ENCODE measurements around the gene SAP30BP. TPM values are rescaled to one million over a fixed set of nuclear protein-coding genes. Genes with fewer than 3 reads are reported as not detected.

SAP30BP gene
- total and polyA plus RNA-seq, 2 of the 13 experiments (the other 11 are each of a cell fraction or from before 2014, with no cell fraction given): 67.7 to 99.4 TPM

DNA sequence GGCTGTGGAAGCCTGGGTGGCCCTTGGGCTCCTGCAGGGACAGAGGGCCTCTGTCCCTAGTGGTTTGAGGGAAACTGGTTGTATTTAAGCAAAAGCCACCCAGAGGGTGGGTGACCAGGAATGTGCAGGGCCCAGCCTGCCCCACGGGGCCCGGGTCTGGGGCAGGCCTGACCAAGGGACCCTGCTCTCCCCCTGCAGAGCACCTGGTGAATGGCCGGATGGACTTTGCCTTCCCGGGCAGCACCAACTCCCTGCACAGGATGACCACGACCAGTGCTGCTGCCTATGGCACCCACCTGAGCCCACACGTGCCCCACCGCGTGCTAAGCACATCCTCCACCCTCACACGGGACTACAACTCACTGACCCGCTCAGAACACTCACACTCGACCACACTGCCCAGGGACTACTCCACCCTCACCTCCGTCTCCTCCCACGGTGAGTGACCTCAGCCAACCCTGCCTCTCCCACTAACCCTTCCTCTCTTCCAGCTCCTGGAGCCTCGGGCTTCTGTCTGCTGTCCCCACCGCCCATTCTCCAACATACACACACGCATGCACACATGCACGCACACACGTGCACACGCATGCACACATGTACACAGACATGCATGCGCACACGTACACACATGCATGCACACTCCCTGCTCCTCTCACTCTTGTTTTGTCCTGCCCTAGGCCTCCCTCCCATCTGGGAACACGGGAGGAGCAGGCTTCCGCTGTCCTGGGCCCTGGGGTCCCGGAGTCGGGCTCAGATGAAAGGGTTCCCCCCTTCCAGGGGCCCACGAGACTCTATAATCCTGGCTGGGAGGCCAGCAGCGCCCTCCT lies 87.5 kb downstream of the SAP30BP start (continued):
- TF ChIP-seq FOXK1 (CRISPR knock-in tag; IDR thresholded peaks at IDR 0.05; ENCODE audit: borderline replicate concordance, low read depth) (no peak), SRF (IDR thresholded peaks at IDR 0.05; ENCODE audit: low read depth, low read length) (no peak), MAFF (IDR thresholded peaks at IDR 0.05; ENCODE audit: low read depth, low read length) (no peak), FOXA1 (IDR thresholded peaks at IDR 0.05) (no peak), FOXA1 (CRISPR knock-in tag; IDR thresholded peaks at IDR 0.05) (peak; percentile 5; the same call in 1 of the 2 replicates), ZHX1 (CRISPR knock-in tag; IDR thresholded peaks at IDR 0.05; ENCODE audit: low read depth) (peak; percentile 92; the same call in 1 of the 2 replicates), BORCS8-MEF2B (CRISPR knock-in tag; IDR thresholded peaks at IDR 0.05) (peak; percentile 93), ZNF547 (CRISPR knock-in tag; IDR thresholded peaks at IDR 0.05) (0 out of 2 replicates have a peak, but pooled peaks have one; percentile 23), NONO (IDR thresholded peaks at IDR 0.05) (no peak), NONO (CRISPR knock-in tag; conservative IDR thresholded peaks at IDR 0.05) (peak; percentile 96), GTF2F1 (IDR thresholded peaks at IDR 0.05; ENCODE audit: low read length) (no peak), PRPF4 (IDR thresholded peaks at IDR 0.05; ENCODE audit: low read depth, low read length, poor library complexity, severe bottlenecking) (no peak), ZNF33B (CRISPR knock-in tag; IDR thresholded peaks at IDR 0.05) (no peak; the same call in 1 of the 2 replicates), ZNF251 (CRISPR knock-in tag; IDR thresholded peaks at IDR 0.05) (peak; percentile 70; the same call in 1 of the 2 replicates), CHD4 (IDR thresholded peaks at IDR 0.05; ENCODE audit: borderline replicate concordance, low read length) (no peak), ZNF282 (IDR thresholded peaks at IDR 0.05; ENCODE audit: partially characterized antibody) (no peak)
- TF ChIP-seq, protein P1, sequence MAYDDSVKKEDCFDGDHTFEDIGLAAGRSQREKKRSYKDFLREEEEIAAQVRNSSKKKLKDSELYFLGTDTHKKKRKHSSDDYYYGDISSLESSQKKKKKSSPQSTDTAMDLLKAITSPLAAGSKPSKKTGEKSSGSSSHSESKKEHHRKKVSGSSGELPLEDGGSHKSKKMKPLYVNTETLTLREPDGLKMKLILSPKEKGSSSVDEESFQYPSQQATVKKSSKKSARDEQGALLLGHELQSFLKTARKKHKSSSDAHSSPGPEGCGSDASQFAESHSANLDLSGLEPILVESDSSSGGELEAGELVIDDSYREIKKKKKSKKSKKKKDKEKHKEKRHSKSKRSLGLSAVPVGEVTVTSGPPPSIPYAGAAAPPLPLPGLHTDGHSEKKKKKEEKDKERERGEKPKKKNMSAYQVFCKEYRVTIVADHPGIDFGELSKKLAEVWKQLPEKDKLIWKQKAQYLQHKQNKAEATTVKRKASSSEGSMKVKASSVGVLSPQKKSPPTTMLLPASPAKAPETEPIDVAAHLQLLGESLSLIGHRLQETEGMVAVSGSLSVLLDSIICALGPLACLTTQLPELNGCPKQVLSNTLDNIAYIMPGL (CRISPR knock-in tag; IDR thresholded peaks at IDR 0.05; ENCODE audit: borderline replicate concordance in 1 of 2, low read depth in 1 of 2): peak; percentile 41 to 86; a peak in 3 of 4 replicates
- TF ChIP-seq, protein P2, sequence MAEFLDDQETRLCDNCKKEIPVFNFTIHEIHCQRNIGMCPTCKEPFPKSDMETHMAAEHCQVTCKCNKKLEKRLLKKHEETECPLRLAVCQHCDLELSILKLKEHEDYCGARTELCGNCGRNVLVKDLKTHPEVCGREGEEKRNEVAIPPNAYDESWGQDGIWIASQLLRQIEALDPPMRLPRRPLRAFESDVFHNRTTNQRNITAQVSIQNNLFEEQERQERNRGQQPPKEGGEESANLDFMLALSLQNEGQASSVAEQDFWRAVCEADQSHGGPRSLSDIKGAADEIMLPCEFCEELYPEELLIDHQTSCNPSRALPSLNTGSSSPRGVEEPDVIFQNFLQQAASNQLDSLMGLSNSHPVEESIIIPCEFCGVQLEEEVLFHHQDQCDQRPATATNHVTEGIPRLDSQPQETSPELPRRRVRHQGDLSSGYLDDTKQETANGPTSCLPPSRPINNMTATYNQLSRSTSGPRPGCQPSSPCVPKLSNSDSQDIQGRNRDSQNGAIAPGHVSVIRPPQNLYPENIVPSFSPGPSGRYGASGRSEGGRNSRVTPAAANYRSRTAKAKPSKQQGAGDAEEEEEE (CRISPR knock-in tag; IDR thresholded peaks at IDR 0.05; ENCODE audit: borderline replicate concordance): no peak; the same call in 1 of the 2 replicates
